ENCODE data around the gene CYP2C18.
"Not testable (repeated sequence)": the region's sequence is repeated elsewhere in the genome, so short reads cannot be mapped to it uniquely, and the experiment has no call there.

CYP2C18 gene

DNA sequence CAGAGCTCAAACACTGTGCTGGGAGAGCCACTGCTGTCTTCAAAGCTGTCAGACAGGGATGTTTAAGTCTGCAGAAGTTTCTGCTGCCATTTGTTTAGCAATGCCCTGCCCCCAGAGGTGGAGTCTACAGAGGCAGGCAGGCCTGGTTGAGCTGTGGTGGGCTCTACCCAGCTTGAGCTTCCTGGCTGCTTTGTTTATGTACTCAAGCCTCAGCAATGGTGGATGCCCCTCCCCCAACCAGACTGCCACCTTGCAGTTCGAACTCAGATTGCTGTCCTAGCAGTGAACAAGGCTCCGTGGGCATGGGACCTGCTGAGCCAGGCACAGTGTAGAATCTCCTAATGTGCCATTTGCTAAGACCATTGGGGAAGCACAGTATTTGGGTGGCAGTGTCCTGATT, 74.4 kb downstream of the CYP2C18 start:
- Histone ChIP-seq H3K27me3 (ENCODE audit: control insufficient read depth in 3 of 3, insufficient read depth in 3 of 3, low read depth in 1 of 3, low read length in 3 of 3) (no peaks in the 10 kb centered on the region), H4K8ac (ENCODE audit: low read depth, low read length) (no peak overlapping the region), H3K27ac (replicated peaks; ENCODE audit: low read length) (no peak overlapping the region), H3K9ac (ENCODE audit: low read depth, low read length, poor library complexity) (no peak overlapping the region), H3K4ac (ENCODE audit: low read length) (no peak overlapping the region), H3K4me3 (ENCODE audit: low read length in 2 of 2) (no peak overlapping the region), H3K4me1 (ENCODE audit: control insufficient read depth in 2 of 2, insufficient read depth in 1 of 2, low read depth in 1 of 2, low read length in 2 of 2) (no peaks in the 10 kb centered on the region), H2BK5ac (ENCODE audit: low read length) (no peak overlapping the region), H3K36me3 (replicated peaks in 1 of 2; ENCODE audit: control insufficient read depth in 2 of 2, insufficient read depth in 2 of 2, low read length in 2 of 2) (no peaks in the 10 kb centered on the region), H2BK12ac (ENCODE audit: low read length) (no peak overlapping the region), H3K9me3 (replicated peaks in 1 of 2; ENCODE audit: control insufficient read depth in 2 of 2, insufficient read depth in 1 of 2, low read depth in 1 of 2, low read length in 2 of 2) (no peaks in the 10 kb centered on the region), H2AFZ (ENCODE audit: low read length) (peak overlapping the region; percentile 53), H4K91ac (ENCODE audit: low read depth, low read length, poor library complexity) (no peak overlapping the region), H2BK15ac (ENCODE audit: low read length) (no peak overlapping the region), H3K79me1 (ENCODE audit: low read depth, low read length) (no peaks in the 10 kb centered on the region), H2BK120ac (ENCODE audit: low read depth, low read length) (no peak overlapping the region), H3K18ac (ENCODE audit: low read length) (no peak overlapping the region), H3K23ac (ENCODE audit: low read depth, low read length, poor library complexity) (no peak overlapping the region), H2AK5ac (ENCODE audit: low read depth, low read length) (no peak overlapping the region), H3K14ac (ENCODE audit: low read length) (no peak overlapping the region), H3K4me2 (ENCODE audit: insufficient read depth, low read length, poor library complexity, severe bottlenecking) (no peak overlapping the region)
- no peak for DNase-seq (ENCODE audit: low spot score)
- WGBS, 2 donors (ENCODE audit: extremely low coverage in 2 of 2, insufficient read length in 2 of 2, insufficient replicate concordance in 1 of 2): no CpG with 5 or more reads among the region's 2 CpGs

DNA sequence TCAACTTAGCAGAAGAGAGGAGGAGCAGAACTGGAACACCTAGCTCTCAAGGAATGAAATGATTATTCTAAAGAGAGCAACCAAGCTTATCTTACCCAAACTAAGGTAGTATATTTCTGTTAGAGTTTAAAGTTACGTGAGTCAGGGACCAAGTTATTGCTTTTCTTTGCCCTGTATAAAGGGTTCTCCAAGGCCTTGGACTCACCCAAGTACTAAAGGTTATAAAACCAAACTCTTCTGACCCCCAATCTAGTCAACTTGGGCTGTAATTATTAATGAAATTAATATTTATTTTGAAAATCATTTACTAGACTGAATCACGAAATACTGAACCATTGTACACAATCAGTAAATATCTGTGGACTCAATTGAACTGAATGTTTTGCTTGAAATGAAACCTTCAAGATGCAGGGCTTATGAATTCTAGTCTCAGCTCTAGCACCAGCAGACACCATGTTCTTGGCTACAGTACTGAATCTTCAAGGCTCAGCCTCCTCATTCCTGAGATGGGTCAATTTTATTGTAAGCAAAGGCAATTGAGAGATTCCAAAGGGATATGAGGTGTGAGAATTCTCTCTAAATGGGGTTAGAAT, 77.2 kb downstream of the CYP2C18 start:
- Histone ChIP-seq H3K4ac (ENCODE audit: low read length) (no peak overlapping the region), H3K4me3 (ENCODE audit: low read length in 2 of 2) (no peak overlapping the region), H3K9ac (ENCODE audit: low read depth, low read length, poor library complexity) (no peak overlapping the region), H3K79me1 (ENCODE audit: low read depth, low read length) (no peaks in the 10 kb centered on the region), H3K18ac (ENCODE audit: low read length) (no peak overlapping the region), H2AFZ (ENCODE audit: low read length) (no peak overlapping the region), H2BK120ac (ENCODE audit: low read depth, low read length) (no peak overlapping the region), H3K4me2 (ENCODE audit: insufficient read depth, low read length, poor library complexity, severe bottlenecking) (no peak overlapping the region), H2AK5ac (ENCODE audit: low read depth, low read length) (no peak overlapping the region), H3K27ac (replicated peaks; ENCODE audit: low read length) (no peak overlapping the region), H3K27me3 (ENCODE audit: control insufficient read depth in 3 of 3, insufficient read depth in 3 of 3, low read depth in 1 of 3, low read length in 3 of 3) (no peaks in the 10 kb centered on the region), H4K91ac (ENCODE audit: low read depth, low read length, poor library complexity) (no peak overlapping the region), H3K36me3 (replicated peaks in 1 of 2; ENCODE audit: control insufficient read depth in 2 of 2, insufficient read depth in 2 of 2, low read length in 2 of 2) (no peaks in the 10 kb centered on the region), H3K4me1 (ENCODE audit: control insufficient read depth in 2 of 2, insufficient read depth in 1 of 2, low read depth in 1 of 2, low read length in 2 of 2) (no peaks in the 10 kb centered on the region), H3K9me3 (replicated peaks in 1 of 2; ENCODE audit: control insufficient read depth in 2 of 2, insufficient read depth in 1 of 2, low read depth in 1 of 2, low read length in 2 of 2) (no peaks in the 10 kb centered on the region), H2BK12ac (ENCODE audit: low read length) (no peak overlapping the region), H3K23ac (ENCODE audit: low read depth, low read length, poor library complexity) (no peak overlapping the region), H3K14ac (ENCODE audit: low read length) (no peak overlapping the region), H2BK15ac (ENCODE audit: low read length) (no peak overlapping the region), H4K8ac (ENCODE audit: low read depth, low read length) (no peak overlapping the region), H2BK5ac (ENCODE audit: low read length) (no peak overlapping the region)
- DNase-seq (ENCODE audit: low spot score): no peak
- WGBS, 2 donors (ENCODE audit: extremely low coverage in 2 of 2, insufficient read length in 2 of 2, insufficient replicate concordance in 1 of 2): no CpG with 5 or more reads among the region's 2 CpGs

DNA sequence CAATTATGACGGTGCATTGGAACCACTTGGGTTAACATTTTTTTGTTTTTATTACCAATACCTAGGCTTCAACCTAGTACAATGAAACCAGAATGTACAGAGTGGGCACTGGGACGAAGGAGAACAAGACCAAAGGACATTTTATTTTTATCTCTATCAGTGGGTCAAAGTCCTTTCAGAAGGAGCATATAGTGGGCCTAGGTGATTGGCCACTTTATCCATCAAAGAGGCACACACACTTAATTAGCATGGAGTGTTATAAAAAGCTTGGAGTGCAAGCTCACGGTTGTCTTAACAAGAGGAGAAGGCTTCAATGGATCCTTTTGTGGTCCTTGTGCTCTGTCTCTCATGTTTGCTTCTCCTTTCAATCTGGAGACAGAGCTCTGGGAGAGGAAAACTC, 78.9 kb downstream of the CYP2C18 start, which contains the start of gene CYP2C19:
TSS of gene CYP2C19 (plus strand) at position 289 of the 400 bp plus-strand sequence. CDS start at position 314, 25 bp downstream.
- Histone ChIP-seq H3K4me1 (ENCODE audit: control insufficient read depth in 2 of 2, insufficient read depth in 1 of 2, low read depth in 1 of 2, low read length in 2 of 2) (no peaks in the 10 kb centered on the region), H2BK120ac (ENCODE audit: low read depth, low read length) (no peak within 1 kb of the TSS), H2AFZ (ENCODE audit: low read length) (no peak within 1 kb of the TSS), H3K27me3 (ENCODE audit: control insufficient read depth in 3 of 3, insufficient read depth in 3 of 3, low read depth in 1 of 3, low read length in 3 of 3) (no peaks in the 10 kb centered on the region), H2BK15ac (ENCODE audit: low read length) (no peak within 1 kb of the TSS), H3K4me3 (ENCODE audit: low read length in 2 of 2) (no peak within 1 kb of the TSS), H3K23ac (ENCODE audit: low read depth, low read length, poor library complexity) (no peak within 1 kb of the TSS), H3K9me3 (replicated peaks in 1 of 2; ENCODE audit: control insufficient read depth in 2 of 2, insufficient read depth in 1 of 2, low read depth in 1 of 2, low read length in 2 of 2) (no peaks in the 10 kb centered on the region), H3K27ac (replicated peaks; ENCODE audit: low read length) (no peak within 1 kb of the TSS), H3K14ac (ENCODE audit: low read length) (no peak within 1 kb of the TSS), H2BK5ac (ENCODE audit: low read length) (no peak within 1 kb of the TSS), H3K36me3 (replicated peaks in 1 of 2; ENCODE audit: control insufficient read depth in 2 of 2, insufficient read depth in 2 of 2, low read length in 2 of 2) (no peaks in the 10 kb centered on the region), H3K9ac (ENCODE audit: low read depth, low read length, poor library complexity) (no peak within 1 kb of the TSS), H4K91ac (ENCODE audit: low read depth, low read length, poor library complexity) (no peak within 1 kb of the TSS), H2BK12ac (ENCODE audit: low read length) (no peak within 1 kb of the TSS), H3K18ac (ENCODE audit: low read length) (no peak within 1 kb of the TSS), H4K8ac (ENCODE audit: low read depth, low read length) (no peak within 1 kb of the TSS), H3K4me2 (ENCODE audit: insufficient read depth, low read length, poor library complexity, severe bottlenecking) (no peak within 1 kb of the TSS), H3K79me1 (ENCODE audit: low read depth, low read length) (no peaks in the 10 kb centered on the region), H2AK5ac (ENCODE audit: low read depth, low read length) (no peak within 1 kb of the TSS), H3K4ac (ENCODE audit: low read length) (no peak within 1 kb of the TSS)
- no CpG with 5 or more reads among the region's 3 CpGs for WGBS, 2 donors (ENCODE audit: extremely low coverage in 2 of 2, insufficient read length in 2 of 2, insufficient replicate concordance in 1 of 2)
- no peak for DNase-seq (ENCODE audit: low spot score)

DNA sequence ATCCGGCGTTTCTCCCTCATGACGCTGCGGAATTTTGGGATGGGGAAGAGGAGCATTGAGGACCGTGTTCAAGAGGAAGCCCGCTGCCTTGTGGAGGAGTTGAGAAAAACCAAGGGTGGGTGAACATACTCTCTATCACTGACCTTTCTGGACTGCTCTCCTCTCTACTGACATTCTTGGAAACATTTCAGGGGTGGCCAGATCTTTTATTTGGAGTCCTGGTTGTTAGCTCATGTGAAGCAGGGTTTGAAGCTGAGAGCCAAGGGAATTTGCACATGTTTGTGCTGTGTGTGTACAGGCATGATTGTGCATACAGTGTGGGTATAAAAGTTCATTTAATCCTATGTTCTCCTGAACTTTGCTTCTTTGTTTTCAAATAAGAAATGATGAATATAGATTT, 91.9 kb downstream of the CYP2C18 start:
- no CpG with 5 or more reads among the region's 6 CpGs for WGBS, 2 donors (ENCODE audit: extremely low coverage in 2 of 2, insufficient read length in 2 of 2, insufficient replicate concordance in 1 of 2)
- H3K36me3 ChIP-seq (replicated peaks in 1 of 2; ENCODE audit: control insufficient read depth in 2 of 2, insufficient read depth in 2 of 2, low read length in 2 of 2); H3K4ac ChIP-seq (ENCODE audit: low read length); H4K91ac ChIP-seq (ENCODE audit: low read depth, low read length, poor library complexity); H3K14ac ChIP-seq (ENCODE audit: low read length); H2AFZ ChIP-seq (ENCODE audit: low read length); H2BK12ac ChIP-seq (ENCODE audit: low read length); H3K18ac ChIP-seq (ENCODE audit: low read length); H3K4me1 ChIP-seq (ENCODE audit: control insufficient read depth in 2 of 2, insufficient read depth in 1 of 2, low read depth in 1 of 2, low read length in 2 of 2); DNase-seq (ENCODE audit: low spot score); H4K8ac ChIP-seq (ENCODE audit: low read depth, low read length); H3K27ac ChIP-seq (replicated peaks; ENCODE audit: low read length); H3K27me3 ChIP-seq (ENCODE audit: control insufficient read depth in 3 of 3, insufficient read depth in 3 of 3, low read depth in 1 of 3, low read length in 3 of 3); H3K4me2 ChIP-seq (ENCODE audit: insufficient read depth, low read length, poor library complexity, severe bottlenecking); H2BK120ac ChIP-seq (ENCODE audit: low read depth, low read length); H3K9me3 ChIP-seq (replicated peaks in 1 of 2; ENCODE audit: control insufficient read depth in 2 of 2, insufficient read depth in 1 of 2, low read depth in 1 of 2, low read length in 2 of 2); H3K9ac ChIP-seq (ENCODE audit: low read depth, low read length, poor library complexity); H2AK5ac ChIP-seq (ENCODE audit: low read depth, low read length); H3K23ac ChIP-seq (ENCODE audit: low read depth, low read length, poor library complexity); H3K4me3 ChIP-seq (ENCODE audit: low read length in 2 of 2); H2BK15ac ChIP-seq (ENCODE audit: low read length); H3K79me1 ChIP-seq (ENCODE audit: low read depth, low read length); H2BK5ac ChIP-seq (ENCODE audit: low read length): not testable (repeated sequence)
